Testis (tissue), 3 donors: ENCODE results near the gene LYSMD3. TPM values are rescaled to one million over a fixed set of nuclear protein-coding genes. Genes with fewer than 3 reads are reported as not detected.

ENCODE experiments used
- DNase-seq: peaks from one replicate; pipeline ENCODE4 v3.0.0-alpha.2; 2019
- H3K27ac ChIP-seq, 2 donors: fragments of 200-600 bp; sonication (generic); one replicate each; pipeline ENCODE4 v1.5.1; 2019
- H3K27me3 ChIP-seq: fragments of 200-600 bp; sonication (generic); one replicate; pipeline ENCODE4 v1.5.1; 2019
- H3K36me3 ChIP-seq: fragments of 200-600 bp; sonication (generic); one replicate; pipeline ENCODE4 v1.5.1; 2017; ENCODE audit warnings: low read depth; ENCODE audit errors: missing control alignments
- H3K4me1 ChIP-seq: fragments of 200-600 bp; sonication (generic); one replicate; pipeline ENCODE4 v1.5.1; 2019
- H3K4me3 ChIP-seq, 2 donors: fragments of 200-600 bp; sonication (generic); one replicate each; pipeline ENCODE4 v1.5.1; 2017 to 2019
- H3K9me3 ChIP-seq: fragments of 200-600 bp; sonication (generic); one replicate; pipeline ENCODE4 v1.5.1; 2017
- POLR2A ChIP-seq: fragments of 450-650 bp; IDR thresholded peaks from one replicate; pipeline ENCODE4 v1.6.1; 2017; ENCODE audit warnings: antibody characterized with exemption, mild to moderate bottlenecking, moderate library complexity
- WGBS, 2 donors: methylation state at CpG; one replicate each; pipeline ENCODE4 v1.1.5; 2018; 5-methylcytosine and 5-hydroxymethylcytosine counted together
- intact Hi-C: fragments of 100-400 bp; cut with DNase I; formaldehyde crosslinking; loops from one replicate; pipeline ENCODE4 v1.15.1; 2023; ENCODE audit warnings: low total_unique reads
- polyA plus RNA-seq: library from polyadenylated mRNA; stranded (reverse); fragments of 350-450 nt; fragmentation: Illumina TruSeq; extraction: RNeasy Lipid Tissue Mini Kit (QIAGEN cat#74804); gene quantifications from one replicate; pipeline ENCODE4 v1.2.3, GENCODE V29; 2014; ENCODE audit warnings: low read depth, low replicate concordance; ENCODE audit not compliant: insufficient read depth
- total RNA-seq, 2 donors: library from RNA; depleted of rRNA; stranded (reverse); fragments of >200 nt; gene quantifications; one replicate each; pipeline ENCODE4 v1.2.3, GENCODE V29; 2016
- TF ChIP-seq, protein P1 (sequence below), 3 experiments: fragments of 450-650 bp in 2 of 3; fragments of 200-600 bp in 1 of 3; sonication (generic) in 1 of 3; IDR thresholded peaks; one replicate each; pipeline ENCODE4 v1.5.1; 2016 to 2019; ENCODE audit warnings: antibody characterized with exemption in 3 of 3, mild to moderate bottlenecking in 2 of 3, moderate library complexity in 1 of 3

LYSMD3 gene
- total and polyA plus RNA-seq, 3 donors from 2014 or later = 9.4 to 11.0 (median 10.4) TPM

GRCh38 chr5:90549223-90549622 is 19.8 kb upstream of the LYSMD3 start:
- Histone ChIP-seq H3K4me1 (no peaks in the 10 kb centered on the region), H3K4me3 (no peak overlapping the region), H3K9me3 (no peaks in the 10 kb centered on the region), H3K36me3 (no peaks in the 10 kb centered on the region), H3K27ac (no peak overlapping the region), H3K27me3 (no peaks in the 10 kb centered on the region)
- TF ChIP-seq, protein P1, sequence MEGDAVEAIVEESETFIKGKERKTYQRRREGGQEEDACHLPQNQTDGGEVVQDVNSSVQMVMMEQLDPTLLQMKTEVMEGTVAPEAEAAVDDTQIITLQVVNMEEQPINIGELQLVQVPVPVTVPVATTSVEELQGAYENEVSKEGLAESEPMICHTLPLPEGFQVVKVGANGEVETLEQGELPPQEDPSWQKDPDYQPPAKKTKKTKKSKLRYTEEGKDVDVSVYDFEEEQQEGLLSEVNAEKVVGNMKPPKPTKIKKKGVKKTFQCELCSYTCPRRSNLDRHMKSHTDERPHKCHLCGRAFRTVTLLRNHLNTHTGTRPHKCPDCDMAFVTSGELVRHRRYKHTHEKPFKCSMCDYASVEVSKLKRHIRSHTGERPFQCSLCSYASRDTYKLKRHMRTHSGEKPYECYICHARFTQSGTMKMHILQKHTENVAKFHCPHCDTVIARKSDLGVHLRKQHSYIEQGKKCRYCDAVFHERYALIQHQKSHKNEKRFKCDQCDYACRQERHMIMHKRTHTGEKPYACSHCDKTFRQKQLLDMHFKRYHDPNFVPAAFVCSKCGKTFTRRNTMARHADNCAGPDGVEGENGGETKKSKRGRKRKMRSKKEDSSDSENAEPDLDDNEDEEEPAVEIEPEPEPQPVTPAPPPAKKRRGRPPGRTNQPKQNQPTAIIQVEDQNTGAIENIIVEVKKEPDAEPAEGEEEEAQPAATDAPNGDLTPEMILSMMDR (IDR thresholded peaks at IDR 0.05) = no peak
- TF ChIP-seq POLR2A = no peak
- no peak for DNase-seq
- intact Hi-C loops = no loop called here

DNA sequence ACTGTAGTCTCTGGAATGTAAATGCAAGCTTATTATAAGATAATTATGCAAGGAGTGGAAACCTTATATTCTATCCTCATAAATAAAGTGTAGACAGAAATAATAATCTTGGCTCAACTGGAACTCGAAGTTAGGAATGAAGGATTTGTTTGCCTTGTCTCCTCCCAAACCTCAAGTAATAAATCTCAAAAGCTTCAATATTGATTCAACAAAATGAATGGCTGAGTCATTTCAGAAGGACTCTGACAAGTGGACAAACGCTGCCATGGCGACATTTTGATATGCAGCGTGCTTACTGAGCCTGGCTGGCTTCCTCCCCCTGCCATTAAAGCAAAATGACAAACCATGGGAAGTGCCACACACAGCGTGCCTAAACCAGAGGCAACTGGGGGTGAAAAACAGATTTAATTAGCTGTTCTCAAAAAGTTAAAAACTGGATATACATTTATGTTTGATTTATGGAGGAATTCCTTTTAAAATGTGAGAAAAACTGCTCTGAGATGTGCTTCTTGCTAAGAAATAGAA is 18.7 kb upstream of the LYSMD3 start:
- H3K4me1 ChIP-seq = no peaks in the 10 kb centered on the region
- H3K9me3 ChIP-seq = no peaks in the 10 kb centered on the region
- H3K4me3 ChIP-seq = no peak overlapping the region
- DNase-seq = no peak
- TF ChIP-seq, protein P1 (IDR thresholded peaks at IDR 0.05) = no peak
- TF ChIP-seq POLR2A = no peak
- no peak overlapping the region for H3K27ac ChIP-seq
- intact Hi-C loops = no loop called here
- H3K27me3 ChIP-seq = no peaks in the 10 kb centered on the region
- H3K36me3 ChIP-seq = no peaks in the 10 kb centered on the region
- 41 to 56% methylated on average over 5 of the region's 5 CpGs for WGBS, 2 donors

- TF ChIP-seq, protein P1 (IDR thresholded peaks at IDR 0.05) = no peak
- TF ChIP-seq POLR2A = no peak
- no peak for DNase-seq
- no peak overlapping the region for H3K27ac ChIP-seq
- no peaks in the 10 kb centered on the region for H3K36me3 ChIP-seq
- no peaks in the 10 kb centered on the region for H3K9me3 ChIP-seq
- 61 to 80% methylated on average over 1 of the region's 1 CpG for WGBS, 2 donors
- no peaks in the 10 kb centered on the region for H3K4me1 ChIP-seq
- H3K27me3 ChIP-seq = no peaks in the 10 kb centered on the region
- intact Hi-C loops = no loop called here
- H3K4me3 ChIP-seq = no peak overlapping the region
These were observed 17.7 kb upstream of the LYSMD3 start for GRCh38 chr5:90547072-90547536.

DNA sequence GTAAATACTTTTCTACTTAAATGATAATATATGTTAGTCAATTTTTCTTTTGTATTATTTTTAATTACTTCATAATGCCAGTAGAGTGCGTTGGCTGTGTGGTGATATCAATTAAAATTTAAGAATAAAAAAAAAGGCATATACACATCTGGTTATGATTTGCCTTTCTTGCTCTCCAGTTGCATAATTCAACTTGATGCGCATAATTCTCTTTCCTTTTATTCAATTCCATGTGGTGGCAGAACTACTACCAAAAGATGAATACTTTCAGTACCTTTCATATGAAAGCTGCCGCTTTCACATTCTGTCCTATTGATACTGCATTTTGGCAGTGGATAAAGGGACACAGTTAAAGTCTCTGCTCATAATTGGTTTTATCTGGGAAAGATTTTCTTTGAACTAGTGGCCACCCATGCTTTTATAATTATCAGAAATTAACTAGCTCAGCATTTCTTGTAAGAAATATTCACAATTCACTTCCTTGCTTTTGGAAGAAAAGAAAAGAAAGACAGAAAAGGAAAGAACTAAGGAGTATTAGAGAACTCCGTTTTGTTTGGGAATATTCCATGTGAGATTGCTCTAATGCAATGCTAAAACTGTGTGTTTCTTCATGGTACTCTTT is 16.9 kb upstream of the LYSMD3 start:
- H3K9me3 ChIP-seq = no peaks in the 10 kb centered on the region
- H3K4me3 ChIP-seq = no peak overlapping the region
- no peak overlapping the region for H3K27ac ChIP-seq
- no peaks in the 10 kb centered on the region for H3K36me3 ChIP-seq
- no peak for DNase-seq
- H3K4me1 ChIP-seq = no peaks in the 10 kb centered on the region
- intact Hi-C loops = no loop called here
- WGBS, 2 donors = 62 to 79% methylated on average over 4 of the region's 4 CpGs
- TF ChIP-seq, protein P1 (IDR thresholded peaks at IDR 0.05) = no peak
- TF ChIP-seq POLR2A = no peak
- H3K27me3 ChIP-seq = no peaks in the 10 kb centered on the region

GRCh38 chr5:90545511-90545910 is 16.1 kb upstream of the LYSMD3 start:
- Histone ChIP-seq H3K9me3 (no peaks in the 10 kb centered on the region), H3K36me3 (no peaks in the 10 kb centered on the region), H3K4me1 (no peaks in the 10 kb centered on the region), H3K27ac (no peak overlapping the region), H3K27me3 (no peaks in the 10 kb centered on the region), H3K4me3 (no peak overlapping the region)
- intact Hi-C loops = no loop called here
- 80 to 89% methylated on average over 2 of the region's 2 CpGs for WGBS, 2 donors
- TF ChIP-seq, protein P1 (IDR thresholded peaks at IDR 0.05) = no peak
- no peak for TF ChIP-seq POLR2A
- no peak for DNase-seq
